22Rv1 (cell line): Measurements from ENCODE around the gene PEX1.
"Not testable (repeated sequence)": the region's sequence is repeated elsewhere in the genome, so short reads cannot be mapped to it uniquely, and the experiment has no call there.

Source experiments
- CTCF ChIP-seq: fragments of 450-650 bp; IDR thresholded peaks from 2 replicates; pipeline ENCODE4 v1.5.1; 2017; ENCODE audit warnings: mild to moderate bottlenecking
- ZFX ChIP-seq: fragments of 450-650 bp; IDR thresholded peaks from 2 replicates; pipeline ENCODE4 v1.6.1; 2017; ENCODE audit warnings: antibody characterized with exemption, borderline replicate concordance

GRCh38 chr7:92473989-92474388 lies 54.3 kb downstream of the PEX1 start:
- TF ChIP-seq CTCF, ZFX: not testable (repeated sequence)
